ENCODE results near the gene CLCN6. TPM values are rescaled to one million over a fixed set of nuclear protein-coding genes. Genes with fewer than 3 reads are reported as not detected.
A peak's percentile ranks its signal among the peaks of the same experiment; 100 is the strongest.

CLCN6 gene
- total RNA-seq, 1 experiment from 2014 or later: 30.4 TPM

- intact Hi-C loops (cut with micrococcal nuclease; ENCODE audit: unreplicated experiment): no loop called here
- Mint-ChIP-seq H3K27ac (ENCODE audit: unreplicated experiment) (no peak overlapping the region), H3K27me3 (ENCODE audit: insufficient read depth, unreplicated experiment) (no peaks in the 10 kb centered on the region), H3K4me1 (ENCODE audit: low read depth, unreplicated experiment) (no peaks in the 10 kb centered on the region), H3K9me3 (ENCODE audit: unreplicated experiment) (no peaks in the 10 kb centered on the region), H3K36me3 (ENCODE audit: insufficient read depth, unreplicated experiment) (peaks cover 6% of the 10 kb centered on the region), H3K4me3 (ENCODE audit: unreplicated experiment) (no peak overlapping the region)
- H3K4me1 ChIP-seq: peaks cover 26% of the 10 kb centered on the region
- H3K36me3 ChIP-seq (ENCODE audit: control insufficient read depth, insufficient read depth, low read length): no peaks in the 10 kb centered on the region
- POLR2A ChIA-PET: no interaction called here
- H3K4me3 ChIP-seq (ENCODE audit: low read depth, low read length): no peak overlapping the region
- H3K9me3 ChIP-seq: no peaks in the 10 kb centered on the region
- TF ChIP-seq CTCF (IDR thresholded peaks at IDR 0.05; ENCODE audit: insufficient read depth in 1 of 2, low read depth in 1 of 2, low read length in 1 of 2, severe bottlenecking in 1 of 2, unreplicated experiment in 1 of 2): no peak
- DNase-seq: no peak
- CTCF ChIA-PET: no interaction called here
- BruUV-seq (replicated peaks): no TSS peak
- H3K27me3 ChIP-seq (replicated peaks; ENCODE audit: control insufficient read depth, insufficient read depth, low read length): no peaks in the 10 kb centered on the region
These were observed 22.4 kb upstream of the CLCN6 start for GRCh38 chr1:11783556-11783955.

- CTCF ChIA-PET: no interaction called here
- intact Hi-C loops (cut with micrococcal nuclease; ENCODE audit: unreplicated experiment): no loop called here
- no peak overlapping the region for H3K27ac Mint-ChIP-seq (ENCODE audit: unreplicated experiment)
- no peaks in the 10 kb centered on the region for H3K4me1 Mint-ChIP-seq (ENCODE audit: low read depth, unreplicated experiment)
- H3K4me3 Mint-ChIP-seq (ENCODE audit: unreplicated experiment): no peak overlapping the region
- no TSS peak for BruUV-seq (replicated peaks)
- DNase-seq: no peak
- no peaks in the 10 kb centered on the region for H3K9me3 ChIP-seq
- H3K27me3 Mint-ChIP-seq (ENCODE audit: insufficient read depth, unreplicated experiment): no peaks in the 10 kb centered on the region
- no peaks in the 10 kb centered on the region for H3K36me3 ChIP-seq (ENCODE audit: control insufficient read depth, insufficient read depth, low read length)
- TF ChIP-seq CTCF (IDR thresholded peaks at IDR 0.05; ENCODE audit: insufficient read depth in 1 of 2, low read depth in 1 of 2, low read length in 1 of 2, severe bottlenecking in 1 of 2, unreplicated experiment in 1 of 2): no peak
- H3K27me3 ChIP-seq (replicated peaks; ENCODE audit: control insufficient read depth, insufficient read depth, low read length): no peaks in the 10 kb centered on the region
- no peak overlapping the region for H3K4me3 ChIP-seq (ENCODE audit: low read depth, low read length)
- peaks cover 26% of the 10 kb centered on the region for H3K4me1 ChIP-seq
- H3K9me3 Mint-ChIP-seq (ENCODE audit: unreplicated experiment): no peaks in the 10 kb centered on the region
- POLR2A ChIA-PET: no interaction called here
- H3K36me3 Mint-ChIP-seq (ENCODE audit: insufficient read depth, unreplicated experiment): peaks cover 6% of the 10 kb centered on the region
These were observed 21.6 kb upstream of the CLCN6 start for GRCh38 chr1:11784256-11784992.

DNA sequence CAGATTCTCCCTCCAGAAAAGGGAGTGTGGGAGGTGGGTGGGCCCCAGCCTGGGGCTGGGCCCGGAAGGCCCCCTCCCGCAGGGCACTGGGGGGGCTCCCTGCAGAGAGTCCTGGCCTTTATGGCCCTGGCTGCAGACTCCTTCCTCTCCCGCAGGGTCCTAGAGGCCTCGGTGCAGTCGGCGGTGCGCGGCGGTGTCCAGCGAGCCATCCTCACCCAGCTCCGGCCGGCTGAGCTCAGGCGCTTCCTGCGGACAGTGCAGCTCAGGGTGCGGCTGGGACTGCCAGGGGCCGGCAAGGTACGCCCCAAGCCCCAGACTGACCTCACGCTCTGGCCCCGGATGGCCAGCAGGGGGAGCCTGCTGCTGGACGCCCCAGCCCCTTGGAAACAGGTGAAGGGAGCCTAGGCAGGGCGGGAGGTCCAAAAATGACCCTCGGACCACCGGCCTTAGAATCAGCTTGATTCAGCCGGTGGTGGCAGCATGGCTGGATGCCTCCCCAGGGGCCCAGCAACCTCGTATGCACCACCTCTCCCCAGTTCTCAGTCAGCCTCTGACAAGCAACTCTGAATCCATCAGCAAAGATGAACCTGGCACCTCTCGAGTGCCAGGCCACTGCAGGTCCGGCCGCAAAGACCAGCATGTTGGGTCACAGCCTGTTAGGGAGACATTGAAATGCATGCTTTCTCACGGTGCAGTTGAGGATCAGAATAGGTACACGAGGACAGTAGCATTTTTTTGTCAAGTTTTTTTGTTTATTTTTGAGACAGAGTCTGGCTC is 20.8 kb upstream of the CLCN6 start:
- POLR2A ChIA-PET: no interaction called here
- no peak overlapping the region for H3K4me3 ChIP-seq (ENCODE audit: low read depth, low read length)
- peak; percentile 75 to 87 for TF ChIP-seq CTCF (IDR thresholded peaks at IDR 0.05; ENCODE audit: insufficient read depth in 1 of 2, low read depth in 1 of 2, low read length in 1 of 2, severe bottlenecking in 1 of 2, unreplicated experiment in 1 of 2)

More for the DNA sequence above, 20.8 kb upstream of the CLCN6 start:
- no peaks in the 10 kb centered on the region for H3K27me3 ChIP-seq (replicated peaks; ENCODE audit: control insufficient read depth, insufficient read depth, low read length)
- intact Hi-C loops (cut with micrococcal nuclease; ENCODE audit: unreplicated experiment): no loop called here
- no peaks in the 10 kb centered on the region for H3K36me3 ChIP-seq (ENCODE audit: control insufficient read depth, insufficient read depth, low read length)
- Mint-ChIP-seq H3K36me3 (ENCODE audit: insufficient read depth, unreplicated experiment) (peaks cover 6% of the 10 kb centered on the region), H3K4me3 (ENCODE audit: unreplicated experiment) (no peak overlapping the region), H3K27me3 (ENCODE audit: insufficient read depth, unreplicated experiment) (no peaks in the 10 kb centered on the region), H3K9me3 (ENCODE audit: unreplicated experiment) (no peaks in the 10 kb centered on the region), H3K27ac (ENCODE audit: unreplicated experiment) (no peak overlapping the region), H3K4me1 (ENCODE audit: low read depth, unreplicated experiment) (no peaks in the 10 kb centered on the region)
- peaks cover 26% of the 10 kb centered on the region for H3K4me1 ChIP-seq
- CTCF ChIA-PET: no interaction called here
- BruUV-seq (replicated peaks): no TSS peak
- H3K9me3 ChIP-seq: no peaks in the 10 kb centered on the region
- peak; percentile 60 to 74 for DNase-seq

Data from Caco-2 (cell line).